Adrenal gland (tissue), 19 donors: Measurements from ENCODE around the gene REG3A. TPM values are rescaled to one million over a fixed set of nuclear protein-coding genes. Genes with fewer than 3 reads are reported as not detected.

Experiments used
- DNase-seq, 7 donors: peaks; one replicate each; pipeline ENCODE4 v3.0.0-alpha.2; 2019 to 2020
- H3K27ac ChIP-seq, 5 donors: fragments of 200-600 bp; sonication (generic) in 4 of 5; 1 replicate in 3 of 5; 2 replicates in 2 of 5; pipeline versions ENCODE4 v1.5.1 to v1.8.0; 2016 to 2020; ENCODE audit warnings: mild to moderate bottlenecking in 1 of 5
- H3K27me3 ChIP-seq: fragments of 200-600 bp; 2 replicates; pipeline ENCODE4 v1.8.0; 2021
- H3K36me3 ChIP-seq, 2 donors: fragments of 200-600 bp; replicated peaks in 1 of 2; 1 replicate in 1 of 2; 2 replicates in 1 of 2; pipeline versions ENCODE4 v1.5.1 to v1.8.0; 2018 to 2022
- H3K4me1 ChIP-seq, 2 donors: fragments of 200-600 bp; replicated peaks in 1 of 2; 1 replicate in 1 of 2; 2 replicates in 1 of 2; pipeline versions ENCODE4 v1.5.1 to v1.8.0; 2018 to 2021
- H3K4me3 ChIP-seq, 4 donors: fragments of 200-600 bp; sonication (generic) in 3 of 4; one replicate each; pipeline ENCODE4 v1.5.1; 2016 to 2018
- H3K9me3 ChIP-seq, 3 donors: fragments of 200-600 bp; sonication (generic) in 1 of 3; replicated peaks in 1 of 3; 1 replicate in 2 of 3; 2 replicates in 1 of 3; pipeline versions ENCODE4 v1.5.1 to v1.8.0; 2016 to 2021
- CTCF ChIP-seq, 6 experiments: fragments of 450-650 bp in 4 of 6; fragments of 200-600 bp in 2 of 6; sonication (generic) in 1 of 6; IDR thresholded peaks; 1 replicate in 5 of 6; 2 replicates in 1 of 6; pipeline versions ENCODE4 v1.5.1 to v1.8.0; 2016 to 2021; ENCODE audit warnings: antibody characterized with exemption in 6 of 6, mild to moderate bottlenecking in 2 of 6, moderate library complexity in 1 of 6
- POLR2A ChIP-seq, 2 donors: fragments of 450-650 bp; IDR thresholded peaks; one replicate each; pipeline ENCODE4 v1.6.1; 2017; ENCODE audit warnings: antibody characterized with exemption in 2 of 2, mild to moderate bottlenecking in 2 of 2, moderate library complexity in 1 of 2
- WGBS, 4 donors: extraction: QIAGEN DNeasy Blood & Tissue Kit in 2 of 4; methylation state at CpG; one replicate each; pipeline versions ENCODE4 v1.1.5 to v1.1.7; 2013 to 2017; 5-methylcytosine and 5-hydroxymethylcytosine counted together
- intact Hi-C, 2 donors: fragments of 100-400 bp; cut with DNase I; formaldehyde crosslinking; loops; one replicate each; pipeline versions ENCODE4 v1.14.1 to v1.15.0; 2022 to 2023
- long read RNA-seq, 10 donors: library from polyadenylated mRNA in 3 of 10; unstranded in 2 of 10; stranded (forward) in 1 of 10; transcript quantifications; one replicate each; pipeline ENCODE4 v2.0.0 and lab custom pipeline, GENCODE V29; 2021 to 2026
- polyA plus RNA-seq, 3 donors: library from polyadenylated mRNA; stranded (reverse); fragments of 200-250 nt in 2 of 3; fragments of 350-450 nt in 1 of 3; fragmentation: Illumina TruSeq in 1 of 3; extraction: RNeasy Lipid Tissue Mini Kit (QIAGEN cat#74804) in 1 of 3; gene quantifications; one replicate each; pipeline ENCODE4 v1.2.3, GENCODE V29; 2013 to 2014
- total RNA-seq, 9 donors: library from RNA; depleted of rRNA in 4 of 9; stranded (reverse); fragments of >200 nt in 4 of 9; fragments of 120-200 nt in 1 of 9; fragmentation: NEBNext Ultra II Directional in 1 of 9; extraction: Animal tissue kit (Norgen Biotek cat#: 25700) in 1 of 9; gene quantifications; one replicate each; pipeline versions ENCODE4 v1.1.0 to v1.2.4, GENCODE V29; 2013 to 2023
- donor health status: healthy with polysubstance abuse.
- donor health status: Bipolar disorder and iron deficiency.
- donor health status: DM: yes; HTN: yes; CAD: no.
- donor health status: DM: no; HTN: no; CAD: no.
- donor health status: DM: no; HTN: no; CAD: no.
- donor health status: DM: yes; HTN: yes; CAD: no.

Gene REG3A
- total RNA-seq (1 to 10 TPM in 3 of 9 donors, under 1 TPM in 3, not detected in 3; 0.53 to 3.8 (median 1.3) TPM), polyA plus RNA-seq (10 to 100 TPM in 1 of 3 donors, 1 to 10 TPM in 1, under 1 TPM in 1; 0.88 to 86.7 (median 2.2) TPM)
- long read RNA-seq, donor 1: 0 reads
- long read RNA-seq, donor 2: 0 reads
- long read RNA-seq, donor 3: 0 reads
- long read RNA-seq, donor 4: 0 reads
- long read RNA-seq, donor 5: 0 reads
- long read RNA-seq, donor 6: 0 reads
- long read RNA-seq, donor 7: 0 reads
- long read RNA-seq, donor 8: 0 reads
- long read RNA-seq, donor 9: 0 reads
- long read RNA-seq, donor 10: 0 reads

DNA sequence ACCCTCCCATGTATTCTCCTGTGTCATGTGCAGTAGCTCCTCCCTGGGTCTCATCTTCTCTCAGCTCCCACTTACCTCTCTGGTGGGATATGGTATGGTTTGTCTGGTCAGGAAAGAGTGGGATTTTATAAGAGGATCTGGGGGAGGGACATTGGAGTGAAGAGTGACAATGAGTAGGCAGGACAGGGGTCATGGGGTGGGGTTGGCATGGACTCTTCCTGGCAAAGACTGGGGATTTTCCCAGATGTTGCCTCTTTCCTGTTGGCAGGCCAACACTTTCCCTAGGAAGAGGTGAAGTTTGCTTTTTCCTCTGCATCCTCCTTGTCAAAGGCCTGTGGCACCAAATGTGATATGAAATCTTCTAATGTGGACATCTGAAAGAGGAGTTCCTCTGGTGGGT lies at the start of gene REG3A:
Gene REG3A (minus strand): TSS at position 101 of the 400 bp plus-strand sequence. CDS start 348 bp downstream, outside the sequence.
- Histone ChIP-seq H3K4me3 (no peak within 1 kb of the TSS), H3K27me3 (no peaks in the 10 kb centered on the region)
- intact Hi-C loops: no loop called here

GRCh38 chr2:79200762-79201161 lies 41.2 kb upstream of the REG3A start:
- no peak for TF ChIP-seq POLR2A (IDR thresholded peaks at IDR 0.05)
- no peak for TF ChIP-seq CTCF (IDR thresholded peaks at IDR 0.05)
- DNase-seq: no peak
- 61 to 78% (median 65%) methylated on average over 1 of the region's 1 CpG for WGBS, 4 donors

More for the DNA sequence above, at the start of gene REG3A:
- Histone ChIP-seq H3K27ac (no peak within 1 kb of the TSS), H3K36me3 (no peaks in the 10 kb centered on the region), H3K9me3 (no peaks in the 10 kb centered on the region), H3K4me1 (peaks cover 0 to 8% of the 10 kb centered on the region in 2 donors)
- no peak for TF ChIP-seq POLR2A (IDR thresholded peaks at IDR 0.05)
- no peak for TF ChIP-seq CTCF (IDR thresholded peaks at IDR 0.05)
- no peak for DNase-seq

GRCh38 chr2:79191816-79192215 lies 32.3 kb upstream of the REG3A start:
- intact Hi-C loops: no loop called here
- H3K4me1 ChIP-seq: no peaks in the 10 kb centered on the region
- no peaks in the 10 kb centered on the region for H3K27me3 ChIP-seq
- DNase-seq: no peak
- no peak overlapping the region for H3K27ac ChIP-seq
- H3K9me3 ChIP-seq: no peaks in the 10 kb centered on the region
- TF ChIP-seq POLR2A (IDR thresholded peaks at IDR 0.05) (no peak), CTCF (IDR thresholded peaks at IDR 0.05) (no peak)
- H3K36me3 ChIP-seq: no peaks in the 10 kb centered on the region
- WGBS, 4 donors: 68 to 79% (median 74%) methylated on average over 7 of the region's 7 CpGs
- H3K4me3 ChIP-seq: no peak overlapping the region

More at GRCh38 chr2:79200762-79201161, 41.2 kb upstream of the REG3A start:
- no peak overlapping the region for H3K4me3 ChIP-seq
- H3K9me3 ChIP-seq: no peaks in the 10 kb centered on the region
- H3K27me3 ChIP-seq: no peaks in the 10 kb centered on the region
- H3K36me3 ChIP-seq: no peaks in the 10 kb centered on the region
- no peaks in the 10 kb centered on the region for H3K4me1 ChIP-seq
- intact Hi-C loops: no loop called here
- H3K27ac ChIP-seq: no peak overlapping the region

DNA sequence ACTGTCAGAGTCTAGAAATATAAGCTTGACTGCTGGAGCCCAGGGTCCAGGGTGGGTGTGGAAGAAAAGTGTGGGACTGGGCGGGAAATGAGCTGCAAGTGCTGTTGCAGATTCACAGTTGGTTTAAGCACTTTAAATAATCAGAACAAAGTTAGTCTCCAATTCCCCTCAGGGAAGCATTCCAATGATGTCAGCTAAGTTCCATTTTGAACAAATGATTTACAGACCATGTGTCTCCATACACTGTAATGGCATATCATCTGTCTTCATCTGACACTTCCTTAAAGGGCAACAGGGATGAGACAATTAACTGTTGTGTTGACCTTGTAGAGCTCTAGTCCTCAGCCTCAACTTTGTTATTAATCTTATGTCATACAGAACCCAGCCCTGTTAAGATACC lies 31.5 kb upstream of the REG3A start:
- intact Hi-C loops: no loop called here
- WGBS, 4 donors: 71 to 77% (median 74%) methylated on average over 1 of the region's 1 CpG
- no peaks in the 10 kb centered on the region for H3K9me3 ChIP-seq
- TF ChIP-seq POLR2A (IDR thresholded peaks at IDR 0.05): no peak
- no peak for TF ChIP-seq CTCF (IDR thresholded peaks at IDR 0.05)
- no peaks in the 10 kb centered on the region for H3K36me3 ChIP-seq
- H3K27ac ChIP-seq: no peak overlapping the region
- no peak for DNase-seq
- no peaks in the 10 kb centered on the region for H3K27me3 ChIP-seq
- H3K4me3 ChIP-seq: no peak overlapping the region
- H3K4me1 ChIP-seq: no peaks in the 10 kb centered on the region
